Measurements from ENCODE around the gene WDR86. TPM values are rescaled to one million over a fixed set of nuclear protein-coding genes. Genes with fewer than 3 reads are reported as not detected.
A peak's percentile ranks its signal among the peaks of the same experiment; 100 is the strongest.

WDR86 gene
- total RNA-seq, 2 donors from 2014 or later = 8.5 TPM; not detected in 1

DNA sequence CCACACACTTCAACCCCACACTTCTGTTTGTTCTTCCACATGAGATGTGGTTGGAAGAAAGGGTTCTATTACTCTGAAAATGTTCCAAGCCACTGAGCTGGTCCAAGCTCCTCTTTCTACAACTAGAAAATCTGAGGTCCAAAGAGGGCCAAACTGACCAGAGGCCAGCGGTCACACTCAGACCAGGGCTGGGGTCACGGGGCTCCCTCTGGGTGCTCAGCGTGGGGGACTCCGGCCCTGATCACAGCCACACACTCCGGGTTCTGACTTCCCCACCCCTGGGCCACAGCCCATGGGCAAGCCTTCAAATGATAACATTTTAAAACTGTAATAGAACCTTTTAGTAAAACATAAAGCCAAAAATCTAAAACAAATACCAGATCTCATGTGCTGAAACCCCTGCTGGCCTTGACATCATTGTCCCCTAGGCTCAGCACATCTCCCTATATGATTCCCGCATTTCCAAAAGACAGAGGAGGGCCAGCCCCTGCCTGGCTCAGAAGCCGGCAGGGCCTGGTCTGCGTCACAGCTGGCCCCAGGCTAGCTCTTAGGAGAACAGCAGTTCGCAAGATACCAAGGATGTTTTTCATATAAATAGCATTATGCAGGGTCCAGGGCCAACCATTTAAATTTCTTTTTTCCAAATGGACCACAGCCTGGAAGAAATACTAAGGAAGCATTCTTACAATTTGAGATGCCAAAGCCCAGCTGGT, 26.8 kb upstream of the WDR86 start:
- Histone ChIP-seq H3K27ac (peak overlapping the region; percentile 85 to 91), H3K27me3 (replicated peaks; ENCODE audit: insufficient read depth) (no peaks in the 10 kb centered on the region), H3K4me1 (ENCODE audit: control insufficient read depth in 1 of 2, low read depth in 2 of 2) (peaks cover 38 to 54% of the 10 kb centered on the region in 2 donors), H3K9me3 (no peaks in the 10 kb centered on the region), H3K4me3 (no peak overlapping the region), H3K36me3 (no peaks in the 10 kb centered on the region)
- ATAC-seq (ENCODE audit: insufficient number of reproducible peaks, low FRiP score, low read depth) = peak; percentile 42
- TF ChIP-seq, protein P1, sequence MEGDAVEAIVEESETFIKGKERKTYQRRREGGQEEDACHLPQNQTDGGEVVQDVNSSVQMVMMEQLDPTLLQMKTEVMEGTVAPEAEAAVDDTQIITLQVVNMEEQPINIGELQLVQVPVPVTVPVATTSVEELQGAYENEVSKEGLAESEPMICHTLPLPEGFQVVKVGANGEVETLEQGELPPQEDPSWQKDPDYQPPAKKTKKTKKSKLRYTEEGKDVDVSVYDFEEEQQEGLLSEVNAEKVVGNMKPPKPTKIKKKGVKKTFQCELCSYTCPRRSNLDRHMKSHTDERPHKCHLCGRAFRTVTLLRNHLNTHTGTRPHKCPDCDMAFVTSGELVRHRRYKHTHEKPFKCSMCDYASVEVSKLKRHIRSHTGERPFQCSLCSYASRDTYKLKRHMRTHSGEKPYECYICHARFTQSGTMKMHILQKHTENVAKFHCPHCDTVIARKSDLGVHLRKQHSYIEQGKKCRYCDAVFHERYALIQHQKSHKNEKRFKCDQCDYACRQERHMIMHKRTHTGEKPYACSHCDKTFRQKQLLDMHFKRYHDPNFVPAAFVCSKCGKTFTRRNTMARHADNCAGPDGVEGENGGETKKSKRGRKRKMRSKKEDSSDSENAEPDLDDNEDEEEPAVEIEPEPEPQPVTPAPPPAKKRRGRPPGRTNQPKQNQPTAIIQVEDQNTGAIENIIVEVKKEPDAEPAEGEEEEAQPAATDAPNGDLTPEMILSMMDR (IDR thresholded peaks at IDR 0.05) = no peak
- no peak for DNase-seq (ENCODE audit: low spot score)

DNA sequence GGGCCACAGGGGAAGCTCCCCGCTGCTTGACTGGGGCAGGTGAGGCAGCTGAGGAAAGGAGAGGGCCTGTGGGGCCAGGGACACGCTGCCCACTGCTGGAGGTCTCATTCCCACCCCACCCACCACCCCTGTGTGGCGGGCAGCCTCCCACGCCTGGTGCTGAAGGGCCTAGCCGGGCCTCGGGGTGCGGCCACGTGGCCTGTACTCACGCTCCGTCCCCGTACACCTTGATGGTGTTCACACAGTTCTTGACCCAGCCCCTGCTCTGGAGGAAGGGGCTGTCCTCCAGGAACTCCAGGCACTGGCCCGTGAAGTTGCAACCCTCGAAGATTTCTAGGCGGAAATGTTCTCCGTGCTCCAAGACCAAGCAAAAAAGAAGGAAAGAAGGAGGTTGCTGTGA, 26.1 kb upstream of the WDR86 start:
- H3K36me3 ChIP-seq = no peaks in the 10 kb centered on the region
- no peak for DNase-seq (ENCODE audit: low spot score)
- H3K9me3 ChIP-seq = no peaks in the 10 kb centered on the region
- H3K27me3 ChIP-seq (replicated peaks; ENCODE audit: insufficient read depth) = no peaks in the 10 kb centered on the region
- no peak for ATAC-seq (ENCODE audit: insufficient number of reproducible peaks, low FRiP score, low read depth)
- peaks cover 32 to 48% of the 10 kb centered on the region in 2 donors for H3K4me1 ChIP-seq (ENCODE audit: control insufficient read depth in 1 of 2, low read depth in 2 of 2)
- H3K4me3 ChIP-seq = no peak overlapping the region
- TF ChIP-seq, protein P1 (IDR thresholded peaks at IDR 0.05) = no peak
- peak overlapping the region; percentile 85 to 91 for H3K27ac ChIP-seq

DNA sequence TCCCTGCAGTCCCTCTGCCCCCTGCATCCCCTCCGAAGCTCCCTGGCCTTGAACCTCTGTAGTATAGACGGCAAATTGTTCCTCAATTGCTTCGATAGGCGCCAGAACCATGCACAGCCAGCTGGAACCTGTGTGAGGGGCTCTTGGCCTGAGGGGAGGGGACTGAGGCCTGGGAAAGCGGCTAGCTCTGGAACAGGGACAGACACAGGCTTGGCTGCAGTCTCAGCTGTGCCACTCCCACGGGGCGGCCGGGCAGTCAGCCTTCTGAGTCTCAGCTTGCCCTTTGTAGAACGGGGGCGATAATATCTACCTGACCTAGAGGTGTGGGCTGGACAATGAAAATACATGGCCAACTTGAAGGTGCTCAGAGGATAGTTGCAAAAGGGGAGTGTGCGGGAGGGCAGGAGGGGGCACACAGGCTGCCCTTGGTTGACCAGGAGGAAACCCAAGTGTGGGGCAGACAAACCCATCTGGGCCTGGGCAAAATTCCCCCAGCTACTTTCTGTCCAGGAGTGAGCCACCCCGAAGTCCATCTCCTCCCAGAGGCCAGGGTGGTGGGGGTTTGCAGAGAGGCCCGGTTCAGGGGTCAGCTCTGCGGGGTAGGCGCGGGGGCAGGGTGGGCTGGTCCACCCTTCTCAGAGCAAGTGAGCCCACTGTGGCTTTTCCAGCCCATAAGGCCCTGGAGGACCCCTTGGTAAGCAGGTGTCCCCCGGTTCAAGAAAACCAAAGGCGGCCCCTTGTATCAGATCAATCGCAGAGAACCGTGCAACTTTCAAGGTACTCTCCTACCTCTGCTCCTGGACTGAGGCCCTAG, 25.5 kb upstream of the WDR86 start:
- Histone ChIP-seq H3K4me1 (ENCODE audit: control insufficient read depth in 1 of 2, low read depth in 2 of 2) (peaks cover 26 to 41% of the 10 kb centered on the region in 2 donors), H3K4me3 (no peak overlapping the region), H3K27ac (peak overlapping the region; percentile 85 to 91), H3K9me3 (no peaks in the 10 kb centered on the region), H3K36me3 (no peaks in the 10 kb centered on the region), H3K27me3 (replicated peaks; ENCODE audit: insufficient read depth) (no peaks in the 10 kb centered on the region)
- DNase-seq (ENCODE audit: low spot score) (no peak), ATAC-seq (ENCODE audit: insufficient number of reproducible peaks, low FRiP score, low read depth) (no peak)
- TF ChIP-seq, protein P1 (IDR thresholded peaks at IDR 0.05) = no peak

DNA sequence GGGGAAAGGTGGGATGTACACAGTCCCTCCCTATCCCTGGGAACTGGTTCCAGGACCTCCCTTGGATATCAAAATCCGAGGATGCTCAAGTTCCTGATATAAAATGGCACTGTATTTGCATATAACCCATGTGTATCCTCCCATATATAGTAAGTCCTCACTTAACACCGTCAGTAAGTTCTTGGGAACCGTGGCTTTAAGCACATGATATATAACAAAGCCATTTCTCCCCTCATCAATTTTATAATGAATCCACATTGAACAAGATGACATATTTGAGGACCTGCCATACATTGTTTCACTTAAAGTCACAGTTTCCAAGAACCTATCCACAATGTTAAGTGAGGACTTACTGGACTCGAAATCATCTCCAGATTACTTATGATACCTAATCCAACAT, 24.7 kb upstream of the WDR86 start:
- no peaks in the 10 kb centered on the region for H3K9me3 ChIP-seq
- no peak overlapping the region for H3K4me3 ChIP-seq
- TF ChIP-seq, protein P1 (IDR thresholded peaks at IDR 0.05) = no peak
- no peak for DNase-seq (ENCODE audit: low spot score)
- no peaks in the 10 kb centered on the region for H3K27me3 ChIP-seq (replicated peaks; ENCODE audit: insufficient read depth)
- ATAC-seq (ENCODE audit: insufficient number of reproducible peaks, low FRiP score, low read depth) = no peak
- no peak overlapping the region for H3K27ac ChIP-seq
- H3K4me1 ChIP-seq (ENCODE audit: control insufficient read depth in 1 of 2, low read depth in 2 of 2) = peaks cover 23 to 40% of the 10 kb centered on the region in 2 donors
- H3K36me3 ChIP-seq = no peaks in the 10 kb centered on the region

DNA sequence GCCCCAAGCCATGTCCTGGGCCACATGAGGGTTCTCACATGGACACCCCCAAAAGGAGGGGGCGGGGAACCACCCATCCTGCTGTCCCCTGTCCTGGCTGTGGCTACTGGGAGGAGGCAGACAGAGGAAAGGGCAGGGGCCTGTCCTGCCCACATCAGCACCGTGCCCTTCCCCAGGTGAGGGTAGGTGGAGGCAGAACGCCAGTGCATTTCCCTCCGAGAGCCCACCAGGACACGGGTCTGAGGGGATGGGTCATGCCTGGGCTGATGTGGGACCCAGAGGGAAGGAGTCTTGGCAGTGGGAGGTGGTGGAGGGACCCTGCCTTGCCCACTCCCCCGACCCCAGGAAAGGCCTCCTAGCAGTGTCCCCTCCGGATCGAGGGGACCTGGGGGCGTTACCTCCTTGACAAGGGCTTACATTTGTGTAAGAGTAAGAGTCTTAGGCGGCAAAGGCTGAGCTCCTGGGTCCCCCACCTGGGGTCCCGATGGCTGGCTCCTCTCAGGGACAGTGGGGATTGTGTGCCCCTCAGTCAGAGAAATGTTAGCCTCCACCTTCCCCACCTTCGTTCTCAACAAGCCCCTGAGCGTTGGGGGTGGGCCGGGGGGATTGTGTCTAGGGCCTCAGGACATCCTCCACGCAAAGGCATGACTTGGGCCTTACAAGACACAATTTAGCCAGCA, 24.0 kb upstream of the WDR86 start:
- peaks cover 23 to 45% of the 10 kb centered on the region in 2 donors for H3K4me1 ChIP-seq (ENCODE audit: control insufficient read depth in 1 of 2, low read depth in 2 of 2)
- no peaks in the 10 kb centered on the region for H3K36me3 ChIP-seq
- TF ChIP-seq, protein P1 (IDR thresholded peaks at IDR 0.05) = no peak
- H3K9me3 ChIP-seq = no peaks in the 10 kb centered on the region
- no peaks in the 10 kb centered on the region for H3K27me3 ChIP-seq (replicated peaks; ENCODE audit: insufficient read depth)
- ATAC-seq (ENCODE audit: insufficient number of reproducible peaks, low FRiP score, low read depth) (no peak), DNase-seq (ENCODE audit: low spot score) (no peak)
- no peak overlapping the region for H3K4me3 ChIP-seq
- no peak overlapping the region for H3K27ac ChIP-seq
